HG03095 (cell line): ENCODE data around the gene APBA2.
"Not testable (repeated sequence)": the region's sequence is repeated elsewhere in the genome, so short reads cannot be mapped to it uniquely, and the experiment has no call there.

Experiments
- ATAC-seq: cut with Tn5 transposase; IDR thresholded peaks from one replicate; pipeline ENCODE4 v1.9.1; 2021; ENCODE audit warnings: moderate library complexity; ENCODE audit not compliant: unreplicated experiment

APBA2 gene

GRCh38 chr15:29031502-29032228 lies 145.9 kb downstream of the APBA2 start:
- no peak for ATAC-seq

GRCh38 chr15:29032229-29032625 lies 146.5 kb downstream of the APBA2 start:
- ATAC-seq, result no peak

GRCh38 chr15:29032751-29033150 lies 147.0 kb downstream of the APBA2 start:
- no peak for ATAC-seq

GRCh38 chr15:29034151-29034550 lies 148.4 kb downstream of the APBA2 start:
- no peak for ATAC-seq

GRCh38 chr15:29034593-29035335 lies 149.0 kb downstream of the APBA2 start:
- no peak for ATAC-seq

GRCh38 chr15:29035336-29036285 lies 149.8 kb downstream of the APBA2 start:
- no peak for ATAC-seq

GRCh38 chr15:29037997-29038705 lies 152.4 kb downstream of the APBA2 start:
- no peak for ATAC-seq

GRCh38 chr15:29039466-29040369 lies 153.9 kb downstream of the APBA2 start:
- no peak for ATAC-seq

- no peak for ATAC-seq
Measured at GRCh38 chr15:29040370-29040751, 154.6 kb downstream of the APBA2 start.

- ATAC-seq, result no peak
Measured at GRCh38 chr15:29043736-29044502, 158.1 kb downstream of the APBA2 start.

GRCh38 chr15:29044503-29044901 lies 158.7 kb downstream of the APBA2 start:
- no peak for ATAC-seq

GRCh38 chr15:29045161-29045560 lies 159.4 kb downstream of the APBA2 start:
- not testable (repeated sequence) for ATAC-seq

- no peak for ATAC-seq
Measured at GRCh38 chr15:29045717-29046116, 159.9 kb downstream of the APBA2 start.

- ATAC-seq, result no peak
Measured at GRCh38 chr15:29046281-29046810, 160.6 kb downstream of the APBA2 start.

- ATAC-seq, result no peak
Measured at GRCh38 chr15:29046977-29047376, 161.2 kb downstream of the APBA2 start.

- no peak for ATAC-seq
Measured at GRCh38 chr15:29048011-29048410, 162.2 kb downstream of the APBA2 start.

GRCh38 chr15:29050870-29051269 lies 165.1 kb downstream of the APBA2 start:
- no peak for ATAC-seq

- no peak for ATAC-seq
Measured at GRCh38 chr15:29051422-29051821, 165.6 kb downstream of the APBA2 start.

GRCh38 chr15:29053006-29053405 lies 167.2 kb downstream of the APBA2 start:
- ATAC-seq, result no peak
